Ovary (tissue), 3 donors: ENCODE results near the gene FAM20C.

Source experiments
- EP300 ChIP-seq: sonication (generic); formaldehyde crosslinking; IDR thresholded peaks from one replicate; pipeline ENCODE4 v1.6.1; 2017; ENCODE audit warnings: antibody characterized with exemption
- POLR2A ChIP-seq: fragments of 450-650 bp; IDR thresholded peaks from one replicate; pipeline ENCODE4 v1.6.1; 2017; ENCODE audit warnings: antibody characterized with exemption, mild to moderate bottlenecking, moderate library complexity
- TF ChIP-seq, protein P1 (sequence below), 3 donors: fragments of 450-650 bp in 2 of 3; fragments of 200-600 bp in 1 of 3; IDR thresholded peaks; one replicate each; pipeline versions ENCODE4 v1.5.1 to v1.8.0; 2016 to 2022; ENCODE audit warnings: antibody characterized with exemption in 3 of 3, mild to moderate bottlenecking in 1 of 3
- donor health status: DM: no; HTN: no; CAD: no.

DNA sequence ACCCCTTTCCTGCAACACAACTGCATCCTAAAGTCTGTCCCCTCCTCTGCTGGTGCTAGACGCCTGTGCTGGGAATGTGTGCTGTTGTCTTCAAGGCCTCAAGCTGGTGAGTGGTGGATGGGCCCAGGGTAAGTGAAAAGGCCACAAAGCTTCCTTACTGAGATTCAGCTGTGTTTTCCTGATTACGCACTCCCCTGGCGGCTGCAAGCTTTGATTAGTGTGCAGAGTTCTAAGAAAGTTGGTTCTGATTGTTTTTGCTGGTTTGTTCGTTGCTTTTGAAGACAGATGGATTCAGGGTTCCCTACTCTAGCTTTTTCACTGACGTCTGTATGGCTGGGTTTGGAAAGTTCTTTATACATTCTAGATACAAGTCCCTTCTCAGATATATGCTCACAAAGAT, 85.7 kb downstream of the FAM20C start:
- TF ChIP-seq POLR2A (no peak), EP300 (no peak)
- TF ChIP-seq, protein P1, sequence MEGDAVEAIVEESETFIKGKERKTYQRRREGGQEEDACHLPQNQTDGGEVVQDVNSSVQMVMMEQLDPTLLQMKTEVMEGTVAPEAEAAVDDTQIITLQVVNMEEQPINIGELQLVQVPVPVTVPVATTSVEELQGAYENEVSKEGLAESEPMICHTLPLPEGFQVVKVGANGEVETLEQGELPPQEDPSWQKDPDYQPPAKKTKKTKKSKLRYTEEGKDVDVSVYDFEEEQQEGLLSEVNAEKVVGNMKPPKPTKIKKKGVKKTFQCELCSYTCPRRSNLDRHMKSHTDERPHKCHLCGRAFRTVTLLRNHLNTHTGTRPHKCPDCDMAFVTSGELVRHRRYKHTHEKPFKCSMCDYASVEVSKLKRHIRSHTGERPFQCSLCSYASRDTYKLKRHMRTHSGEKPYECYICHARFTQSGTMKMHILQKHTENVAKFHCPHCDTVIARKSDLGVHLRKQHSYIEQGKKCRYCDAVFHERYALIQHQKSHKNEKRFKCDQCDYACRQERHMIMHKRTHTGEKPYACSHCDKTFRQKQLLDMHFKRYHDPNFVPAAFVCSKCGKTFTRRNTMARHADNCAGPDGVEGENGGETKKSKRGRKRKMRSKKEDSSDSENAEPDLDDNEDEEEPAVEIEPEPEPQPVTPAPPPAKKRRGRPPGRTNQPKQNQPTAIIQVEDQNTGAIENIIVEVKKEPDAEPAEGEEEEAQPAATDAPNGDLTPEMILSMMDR (IDR thresholded peaks at IDR 0.05): no peak
